ENCODE measurements around the gene KRAS. TPM values are rescaled to one million over a fixed set of nuclear protein-coding genes. Genes with fewer than 3 reads are reported as not detected.

Gene KRAS
- total RNA-seq, 1 donor from 2014 or later: 24.3 TPM

- H3K27me3 Mint-ChIP-seq (ENCODE audit: unreplicated experiment): peaks cover 2% of the 10 kb centered on the region
Observed at GRCh38 chr12:25264862-25265261, 14.1 kb upstream of the KRAS start.

DNA sequence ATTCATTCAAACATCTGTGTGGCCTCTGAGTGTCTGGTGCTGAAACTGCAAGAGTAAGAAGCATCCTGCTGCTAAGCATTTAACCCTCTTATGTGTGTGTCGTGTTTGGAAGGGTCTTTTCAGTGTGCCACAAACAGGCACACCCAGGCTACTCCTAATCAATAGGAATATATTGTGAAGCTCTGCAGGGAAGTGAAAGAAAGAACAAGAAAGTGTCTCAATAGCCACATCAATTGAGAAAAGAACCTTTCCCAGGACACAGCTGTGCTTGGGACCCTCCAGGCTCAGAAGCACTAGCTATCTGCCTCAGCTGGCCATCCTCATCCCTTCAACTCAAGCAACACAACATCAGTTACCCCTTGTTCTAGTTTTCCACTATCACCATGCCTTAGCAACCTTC is 13.4 kb upstream of the KRAS start:
- peaks cover 2% of the 10 kb centered on the region for H3K27me3 Mint-ChIP-seq (ENCODE audit: unreplicated experiment)
- DNase-seq (ENCODE audit: extremely low spot score, unreplicated experiment): no peak

More at GRCh38 chr12:25264862-25265261, 14.1 kb upstream of the KRAS start:
- Mint-ChIP-seq H3K4me3 (ENCODE audit: unreplicated experiment) (no peak overlapping the region), H3K27ac (ENCODE audit: unreplicated experiment) (no peak overlapping the region), H3K9me3 (ENCODE audit: unreplicated experiment) (no peaks in the 10 kb centered on the region), H3K4me1 (ENCODE audit: unreplicated experiment) (peaks cover 20% of the 10 kb centered on the region), H3K36me3 (ENCODE audit: unreplicated experiment) (no peaks in the 10 kb centered on the region)
- no peak for TF ChIP-seq CTCF (IDR thresholded peaks at IDR 0.05)
- DNase-seq (ENCODE audit: extremely low spot score, unreplicated experiment): no peak

DNA sequence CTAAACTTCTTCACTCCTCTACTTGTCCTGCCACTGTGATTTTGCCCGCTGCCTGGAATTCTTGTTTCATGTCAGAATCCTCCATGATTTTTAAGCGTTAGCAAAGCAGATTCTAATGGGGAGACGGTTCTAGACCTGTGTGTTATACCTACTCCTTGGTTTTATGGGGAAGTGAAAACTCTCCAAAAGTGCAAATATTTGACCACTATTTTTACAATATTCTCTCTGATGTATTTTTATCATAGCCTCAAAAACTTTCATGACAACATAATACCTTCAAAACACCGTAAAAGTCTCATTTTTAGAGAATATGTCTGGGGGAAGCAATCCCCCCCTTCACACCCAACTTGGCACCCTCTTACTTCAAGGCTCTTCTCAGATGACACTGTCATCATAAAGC is 12.9 kb upstream of the KRAS start:
- Mint-ChIP-seq H3K4me3 (ENCODE audit: unreplicated experiment) (no peak overlapping the region), H3K27ac (ENCODE audit: unreplicated experiment) (no peak overlapping the region), H3K27me3 (ENCODE audit: unreplicated experiment) (peaks cover 2% of the 10 kb centered on the region), H3K36me3 (ENCODE audit: unreplicated experiment) (no peaks in the 10 kb centered on the region), H3K9me3 (ENCODE audit: unreplicated experiment) (no peaks in the 10 kb centered on the region), H3K4me1 (ENCODE audit: unreplicated experiment) (peaks cover 19% of the 10 kb centered on the region)
- TF ChIP-seq CTCF (IDR thresholded peaks at IDR 0.05): no peak
- DNase-seq (ENCODE audit: extremely low spot score, unreplicated experiment): no peak

More for the DNA sequence above, 13.4 kb upstream of the KRAS start:
- no peak overlapping the region for H3K4me3 Mint-ChIP-seq (ENCODE audit: unreplicated experiment)
- no peak overlapping the region for H3K27ac Mint-ChIP-seq (ENCODE audit: unreplicated experiment)
- H3K9me3 Mint-ChIP-seq (ENCODE audit: unreplicated experiment): no peaks in the 10 kb centered on the region
- no peak for TF ChIP-seq CTCF (IDR thresholded peaks at IDR 0.05)
- H3K36me3 Mint-ChIP-seq (ENCODE audit: unreplicated experiment): no peaks in the 10 kb centered on the region
- peaks cover 20% of the 10 kb centered on the region for H3K4me1 Mint-ChIP-seq (ENCODE audit: unreplicated experiment)

DNA sequence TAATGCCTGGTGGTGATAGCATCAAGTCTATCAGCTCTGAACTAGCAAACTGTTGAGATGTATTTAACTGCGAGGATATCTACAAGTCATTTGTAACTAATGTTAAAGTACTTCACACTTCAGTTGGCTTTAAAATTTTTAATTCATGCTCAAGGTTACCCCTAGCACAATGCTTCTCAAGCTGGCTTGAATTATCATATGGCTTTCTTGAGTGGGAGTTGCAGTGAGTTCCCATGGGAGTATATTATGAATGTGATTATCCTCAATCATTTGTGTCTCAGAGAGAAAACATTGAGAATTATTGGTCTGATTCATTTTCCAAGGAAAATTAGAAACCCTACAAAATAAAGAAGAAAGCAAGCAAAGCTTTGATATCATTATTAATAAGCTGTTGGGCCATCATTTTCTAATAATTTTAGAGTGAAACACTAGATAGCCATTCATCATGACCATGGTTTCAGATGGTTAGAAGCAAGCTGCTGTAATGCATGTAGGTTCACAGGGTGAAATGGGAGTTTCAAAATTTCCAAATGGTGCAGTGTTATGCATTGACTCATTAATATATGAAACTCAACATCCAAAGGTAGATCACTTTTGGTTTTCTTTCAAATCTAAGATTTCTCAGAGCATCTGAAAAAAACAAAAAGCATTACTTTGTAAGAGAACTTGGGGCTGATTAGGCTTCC is 11.8 kb upstream of the KRAS start:
- no peak for DNase-seq (ENCODE audit: extremely low spot score, unreplicated experiment)
- H3K4me1 Mint-ChIP-seq (ENCODE audit: unreplicated experiment): peaks cover 15% of the 10 kb centered on the region
- no peaks in the 10 kb centered on the region for H3K36me3 Mint-ChIP-seq (ENCODE audit: unreplicated experiment)
- H3K4me3 Mint-ChIP-seq (ENCODE audit: unreplicated experiment): no peak overlapping the region
- H3K27me3 Mint-ChIP-seq (ENCODE audit: unreplicated experiment): peaks cover 2% of the 10 kb centered on the region
- no peak for TF ChIP-seq CTCF (IDR thresholded peaks at IDR 0.05)
- no peak overlapping the region for H3K27ac Mint-ChIP-seq (ENCODE audit: unreplicated experiment)
- no peaks in the 10 kb centered on the region for H3K9me3 Mint-ChIP-seq (ENCODE audit: unreplicated experiment)

DNA sequence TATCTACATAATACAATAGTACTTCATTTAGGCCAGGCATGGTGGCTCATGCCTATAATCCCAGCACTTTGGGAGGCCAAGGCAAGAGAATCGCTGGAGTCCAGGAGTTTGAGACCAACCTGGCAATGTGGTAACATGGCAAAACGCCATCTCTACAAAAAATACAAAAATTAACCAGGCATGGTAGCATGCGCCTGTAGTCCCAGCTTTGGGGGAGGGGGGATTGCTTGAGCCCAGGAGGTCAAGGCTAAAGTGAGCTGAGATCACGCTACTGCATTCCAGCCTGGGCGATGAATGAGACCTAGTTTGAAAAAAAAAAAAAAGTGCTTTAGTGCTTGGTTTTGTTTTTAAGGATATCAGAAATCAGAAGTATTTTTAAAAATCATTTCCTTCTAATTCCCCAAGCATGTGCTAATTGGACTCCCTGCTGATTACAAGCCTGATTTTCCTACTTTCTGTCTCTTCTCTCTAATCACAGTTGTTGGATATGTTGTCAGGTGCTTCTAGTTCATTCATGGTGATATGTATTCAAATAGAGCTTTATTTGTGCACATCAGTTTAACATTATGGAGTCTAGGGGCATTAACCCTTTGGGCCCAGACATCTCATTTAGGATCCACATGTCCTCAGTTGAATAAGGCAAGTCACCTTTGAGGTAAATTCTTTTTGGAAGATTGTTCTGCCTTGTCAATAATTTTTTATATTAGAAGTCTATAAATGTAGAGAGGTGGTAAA is 7.0 kb upstream of the KRAS start:
- no peaks in the 10 kb centered on the region for H3K27me3 Mint-ChIP-seq (ENCODE audit: unreplicated experiment)
- no peaks in the 10 kb centered on the region for H3K36me3 Mint-ChIP-seq (ENCODE audit: unreplicated experiment)
- no peaks in the 10 kb centered on the region for H3K9me3 Mint-ChIP-seq (ENCODE audit: unreplicated experiment)
- no peak for TF ChIP-seq CTCF (IDR thresholded peaks at IDR 0.05)
- DNase-seq (ENCODE audit: extremely low spot score, unreplicated experiment): no peak
- H3K4me3 Mint-ChIP-seq (ENCODE audit: unreplicated experiment): no peak overlapping the region
- no peak overlapping the region for H3K27ac Mint-ChIP-seq (ENCODE audit: unreplicated experiment)
- H3K4me1 Mint-ChIP-seq (ENCODE audit: unreplicated experiment): no peaks in the 10 kb centered on the region

Measured in osteocyte (in vitro differentiated cells).